Panc1 (cell line): Measurements from ENCODE around the gene KCNRG. TPM values are rescaled to one million over a fixed set of nuclear protein-coding genes. Genes with fewer than 3 reads are reported as not detected.
"Not testable (repeated sequence)": the region's sequence is repeated elsewhere in the genome, so short reads cannot be mapped to it uniquely, and the experiment has no call there.

Experiments used
- ATAC-seq: fragments of 200-7000 bp; cut with Tn5 transposase; 2 replicates; pipeline ENCODE4 v1.9.1; 2020; ENCODE audit warnings: mild to moderate bottlenecking, moderate library complexity
- BruUV-seq: library from RNA; stranded (reverse); fragments of 400-500 nt; replicated peaks from 2 replicates; lab custom pipeline; 2021; lab: Mats Ljungman, UMichigan
- CTCF ChIA-PET: fragments of 300-600 bp; sonication (Branson Sonifier 250); formaldehyde crosslinking; loops from one replicate; lab custom pipeline; 2022; ENCODE audit warnings: antibody characterized with exemption; lab: Charles Lee
- POLR2A ChIA-PET: fragments of 300-600 bp; sonication (Branson Sonifier 250); formaldehyde crosslinking; loops from one replicate; lab custom pipeline; 2022; ENCODE audit warnings: antibody characterized with exemption; lab: Charles Lee
- DNase-seq: peaks from one replicate; pipeline ENCODE4 v3.0.0-alpha.2; 2010; ENCODE audit warnings: low read depth, low spot score
- H3K27ac ChIP-seq: 2 replicates; pipeline ENCODE4 v1.5.1; 2011; ENCODE audit warnings: mild to moderate bottlenecking, low read length, inconsistent platforms
- H3K27me3 ChIP-seq: fragments of 200-500 bp; sonication (Bioruptor generic); 2 replicates; pipeline ENCODE4 v1.6.0; 2014; ENCODE audit warnings: low read length, inconsistent platforms; ENCODE audit not compliant: control insufficient read depth, insufficient read depth
- H3K36me3 ChIP-seq: fragments of 200-500 bp; sonication (Bioruptor generic); 2 replicates; pipeline ENCODE4 v1.5.1; 2014; ENCODE audit warnings: inconsistent platforms, mild to moderate bottlenecking, low read length, moderate library complexity; ENCODE audit not compliant: control insufficient read depth, insufficient read depth
- H3K4me1 ChIP-seq: 2 replicates; pipeline ENCODE4 v1.5.1; 2011; ENCODE audit warnings: inconsistent platforms, mild to moderate bottlenecking, low read length, moderate library complexity; ENCODE audit not compliant: control insufficient read depth, insufficient read depth
- H3K4me3 ChIP-seq, 2 experiments: 2 replicates each; pipeline ENCODE4 v1.5.1; 2011 to 2012; ENCODE audit warnings: low read depth in 2 of 2, low read length in 2 of 2, mild to moderate bottlenecking in 2 of 2, inconsistent platforms in 1 of 2, moderate library complexity in 1 of 2
- H3K9me3 ChIP-seq: fragments of 200-500 bp; sonication (Bioruptor generic); 2 replicates; pipeline ENCODE4 v1.5.1; 2014; ENCODE audit warnings: low read depth, mild to moderate bottlenecking, inconsistent platforms, low read length, moderate library complexity; ENCODE audit not compliant: control insufficient read depth, insufficient read depth
- POLR2AphosphoS5 ChIP-seq: IDR thresholded peaks from 2 replicates; pipeline ENCODE4 v1.6.1; 2012; ENCODE audit warnings: mild to moderate bottlenecking, low read depth, low read length, moderate library complexity
- SIN3A ChIP-seq: IDR thresholded peaks from 2 replicates; pipeline ENCODE4 v1.6.1; 2012; ENCODE audit warnings: low read depth, mild to moderate bottlenecking, low read length, moderate library complexity, borderline replicate concordance; ENCODE audit not compliant: insufficient read depth
- TCF7L2 ChIP-seq: IDR thresholded peaks from 2 replicates; pipeline ENCODE4 v1.6.1; 2011; ENCODE audit warnings: mild to moderate bottlenecking, low read depth, low read length, inconsistent platforms
- in situ Hi-C: cut with HindIII; loops from 2 replicates; pipeline ENCODE4 v1.10.0; 2016; ENCODE audit warnings: low sequenced_read_pairs, low pct_unique_long_range_greater_than_20kb
- intact Hi-C: fragments of 100-400 bp; cut with micrococcal nuclease; formaldehyde crosslinking; loops from one replicate; pipeline ENCODE4 v1.10.0; 2022; ENCODE audit not compliant: unreplicated experiment
- total RNA-seq: library from RNA; stranded (reverse); gene quantifications from one replicate; pipeline ENCODE4 v1.2.1, GENCODE V29; 2021; ENCODE audit not compliant: unreplicated experiment
- TF ChIP-seq, protein P1 (sequence below), 2 experiments: IDR thresholded peaks; 2 replicates each; pipeline ENCODE4 v1.6.1; 2011 to 2012; ENCODE audit warnings: low read depth in 2 of 2, control low read depth in 1 of 2, low read length in 1 of 2, mild to moderate bottlenecking in 1 of 2, moderate library complexity in 1 of 2; ENCODE audit not compliant: insufficient read depth in 1 of 2
- TF ChIP-seq, protein P2 (sequence below): fragments of 450-650 bp; IDR thresholded peaks from 2 replicates; pipeline ENCODE4 v1.5.1; 2017; ENCODE audit warnings: mild to moderate bottlenecking

KCNRG gene
- total RNA-seq, 1 experiment from 2014 or later, result 0.31 TPM

GRCh38 chr13:49986471-49986870, 28.8 kb upstream of the KCNRG start:
- ATAC-seq (no peak), DNase-seq (no peak)
- no peak for TF ChIP-seq POLR2AphosphoS5
- no peak for TF ChIP-seq TCF7L2
- TF ChIP-seq, protein P1, sequence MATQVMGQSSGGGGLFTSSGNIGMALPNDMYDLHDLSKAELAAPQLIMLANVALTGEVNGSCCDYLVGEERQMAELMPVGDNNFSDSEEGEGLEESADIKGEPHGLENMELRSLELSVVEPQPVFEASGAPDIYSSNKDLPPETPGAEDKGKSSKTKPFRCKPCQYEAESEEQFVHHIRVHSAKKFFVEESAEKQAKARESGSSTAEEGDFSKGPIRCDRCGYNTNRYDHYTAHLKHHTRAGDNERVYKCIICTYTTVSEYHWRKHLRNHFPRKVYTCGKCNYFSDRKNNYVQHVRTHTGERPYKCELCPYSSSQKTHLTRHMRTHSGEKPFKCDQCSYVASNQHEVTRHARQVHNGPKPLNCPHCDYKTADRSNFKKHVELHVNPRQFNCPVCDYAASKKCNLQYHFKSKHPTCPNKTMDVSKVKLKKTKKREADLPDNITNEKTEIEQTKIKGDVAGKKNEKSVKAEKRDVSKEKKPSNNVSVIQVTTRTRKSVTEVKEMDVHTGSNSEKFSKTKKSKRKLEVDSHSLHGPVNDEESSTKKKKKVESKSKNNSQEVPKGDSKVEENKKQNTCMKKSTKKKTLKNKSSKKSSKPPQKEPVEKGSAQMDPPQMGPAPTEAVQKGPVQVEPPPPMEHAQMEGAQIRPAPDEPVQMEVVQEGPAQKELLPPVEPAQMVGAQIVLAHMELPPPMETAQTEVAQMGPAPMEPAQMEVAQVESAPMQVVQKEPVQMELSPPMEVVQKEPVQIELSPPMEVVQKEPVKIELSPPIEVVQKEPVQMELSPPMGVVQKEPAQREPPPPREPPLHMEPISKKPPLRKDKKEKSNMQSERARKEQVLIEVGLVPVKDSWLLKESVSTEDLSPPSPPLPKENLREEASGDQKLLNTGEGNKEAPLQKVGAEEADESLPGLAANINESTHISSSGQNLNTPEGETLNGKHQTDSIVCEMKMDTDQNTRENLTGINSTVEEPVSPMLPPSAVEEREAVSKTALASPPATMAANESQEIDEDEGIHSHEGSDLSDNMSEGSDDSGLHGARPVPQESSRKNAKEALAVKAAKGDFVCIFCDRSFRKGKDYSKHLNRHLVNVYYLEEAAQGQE (IDR thresholded peaks at IDR 0.05; ENCODE audit: insufficient read depth in 1 of 2, low read depth in 2 of 2, low read length in 1 of 2), result no peak
- TF ChIP-seq SIN3A, result no peak
- TF ChIP-seq, protein P2, sequence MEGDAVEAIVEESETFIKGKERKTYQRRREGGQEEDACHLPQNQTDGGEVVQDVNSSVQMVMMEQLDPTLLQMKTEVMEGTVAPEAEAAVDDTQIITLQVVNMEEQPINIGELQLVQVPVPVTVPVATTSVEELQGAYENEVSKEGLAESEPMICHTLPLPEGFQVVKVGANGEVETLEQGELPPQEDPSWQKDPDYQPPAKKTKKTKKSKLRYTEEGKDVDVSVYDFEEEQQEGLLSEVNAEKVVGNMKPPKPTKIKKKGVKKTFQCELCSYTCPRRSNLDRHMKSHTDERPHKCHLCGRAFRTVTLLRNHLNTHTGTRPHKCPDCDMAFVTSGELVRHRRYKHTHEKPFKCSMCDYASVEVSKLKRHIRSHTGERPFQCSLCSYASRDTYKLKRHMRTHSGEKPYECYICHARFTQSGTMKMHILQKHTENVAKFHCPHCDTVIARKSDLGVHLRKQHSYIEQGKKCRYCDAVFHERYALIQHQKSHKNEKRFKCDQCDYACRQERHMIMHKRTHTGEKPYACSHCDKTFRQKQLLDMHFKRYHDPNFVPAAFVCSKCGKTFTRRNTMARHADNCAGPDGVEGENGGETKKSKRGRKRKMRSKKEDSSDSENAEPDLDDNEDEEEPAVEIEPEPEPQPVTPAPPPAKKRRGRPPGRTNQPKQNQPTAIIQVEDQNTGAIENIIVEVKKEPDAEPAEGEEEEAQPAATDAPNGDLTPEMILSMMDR, result no peak
- no peak overlapping the region for H3K27ac ChIP-seq
- H3K4me3 ChIP-seq, result no peak overlapping the region
- CTCF ChIA-PET, result interaction anchor here (1.6 kb wide), 1 partner anchor 10 kb away, joined by 3 read pairs; no protein-coding TSS in a partner anchor
- H3K4me1 ChIP-seq, result no peaks in the 10 kb centered on the region
- no TSS peak for BruUV-seq
- no peaks in the 10 kb centered on the region for H3K9me3 ChIP-seq
- no peaks in the 10 kb centered on the region for H3K36me3 ChIP-seq
- intact Hi-C loops, result no loop called here
- POLR2A ChIA-PET, result no interaction called here
- in situ Hi-C loops, result no loop called here
- H3K27me3 ChIP-seq, result no peaks in the 10 kb centered on the region

- H3K4me3 ChIP-seq, H3K4me1 ChIP-seq, intact Hi-C loops, CTCF ChIA-PET, ATAC-seq, H3K9me3 ChIP-seq, in situ Hi-C loops, H3K27me3 ChIP-seq, H3K27ac ChIP-seq, BruUV-seq, DNase-seq, H3K36me3 ChIP-seq: not testable (repeated sequence)
- POLR2A ChIA-PET, result interaction anchor here (0.5 kb wide), 1 partner anchor 23 kb away, joined by 3 read pairs; no protein-coding TSS in a partner anchor
These were observed 24.6 kb upstream of the KCNRG start for GRCh38 chr13:49990612-49991011.

DNA sequence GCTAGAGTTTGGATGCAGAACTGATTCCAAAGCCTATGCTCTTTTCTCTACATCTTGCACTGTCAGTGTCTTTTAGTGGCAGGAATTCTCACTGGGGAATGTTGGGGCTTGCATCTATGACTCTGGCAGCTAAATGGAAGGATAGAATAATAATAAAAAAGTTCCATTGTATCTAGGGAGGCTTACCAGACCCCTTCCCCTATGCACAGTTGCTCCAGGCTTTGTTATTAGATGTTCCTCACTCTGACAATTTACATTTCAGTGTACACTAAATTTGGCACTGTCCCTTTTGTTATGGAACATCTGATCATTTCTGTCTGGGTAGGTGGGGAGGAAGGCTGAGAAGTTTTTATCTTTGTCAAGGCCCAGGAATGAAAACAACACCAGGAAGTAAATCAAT, 22.1 kb upstream of the KCNRG start:
- no peak for ATAC-seq
- intact Hi-C loops, result no loop called here
- no TSS peak for BruUV-seq
- H3K27me3 ChIP-seq, result no peaks in the 10 kb centered on the region
- H3K4me3 ChIP-seq, result no peak overlapping the region
- no peaks in the 10 kb centered on the region for H3K9me3 ChIP-seq
- H3K27ac ChIP-seq, result no peak overlapping the region
- H3K36me3 ChIP-seq, result peaks cover 6% of the 10 kb centered on the region
- in situ Hi-C loops, result no loop called here
- ChIA-PET POLR2A (no interaction called here), CTCF (no interaction called here)
- TF ChIP-seq POLR2AphosphoS5 (no peak), TCF7L2 (no peak), SIN3A (no peak)
- TF ChIP-seq, protein P1 (IDR thresholded peaks at IDR 0.05; ENCODE audit: insufficient read depth in 1 of 2, low read depth in 2 of 2, low read length in 1 of 2), result no peak
- TF ChIP-seq, protein P2, result no peak
- DNase-seq, result no peak
- peaks cover 6% of the 10 kb centered on the region for H3K4me1 ChIP-seq
